H9 (cell line): ENCODE data around the gene CPT1B. TPM values are rescaled to one million over a fixed set of nuclear protein-coding genes. Genes with fewer than 3 reads are reported as not detected.

Experiments
- DNase-seq: peaks from one replicate; pipeline ENCODE4 v3.0.0-alpha.2; 2017
- H2AFZ ChIP-seq: one replicate; pipeline ENCODE4 v1.6.1; 2013; ENCODE audit warnings: mild to moderate bottlenecking, low read length, control low read depth, moderate library complexity
- H2AK5ac ChIP-seq: 2 replicates; pipeline ENCODE4 v1.6.1; 2013; ENCODE audit warnings: low read length, control low read depth, mixed read lengths; ENCODE audit not compliant: insufficient read length
- H2BK120ac ChIP-seq: one replicate; pipeline ENCODE4 v1.6.1; 2013; ENCODE audit warnings: low read depth, mild to moderate bottlenecking, low read length, control low read depth, inconsistent platforms; ENCODE audit not compliant: poor library complexity, severe bottlenecking
- H2BK12ac ChIP-seq: 2 replicates; pipeline ENCODE4 v1.6.1; 2013; ENCODE audit warnings: low read length, control low read depth, mixed read lengths, low read depth; ENCODE audit not compliant: insufficient read length
- H2BK15ac ChIP-seq: 2 replicates; pipeline ENCODE4 v1.6.1; 2013; ENCODE audit warnings: low read depth, low read length, control low read depth
- H2BK20ac ChIP-seq: one replicate; pipeline ENCODE4 v1.6.1; 2013; ENCODE audit warnings: low read depth, mild to moderate bottlenecking, low read length, control low read depth, inconsistent platforms; ENCODE audit not compliant: poor library complexity, severe bottlenecking
- H2BK5ac ChIP-seq: 2 replicates; pipeline ENCODE4 v1.6.1; 2013; ENCODE audit warnings: low read length, control low read depth, mixed read lengths; ENCODE audit not compliant: insufficient read length
- H3K14ac ChIP-seq: 2 replicates; pipeline ENCODE4 v1.6.1; 2013; ENCODE audit warnings: low read length, control low read depth; ENCODE audit not compliant: insufficient read depth
- H3K18ac ChIP-seq: 2 replicates; pipeline ENCODE4 v1.6.1; 2013; ENCODE audit warnings: low read depth, mild to moderate bottlenecking, mixed read lengths, low read length, control low read depth; ENCODE audit not compliant: insufficient read length
- H3K23ac ChIP-seq: 2 replicates; pipeline ENCODE4 v1.6.1; 2013; ENCODE audit warnings: low read length, control low read depth, mixed read lengths, low read depth; ENCODE audit not compliant: insufficient read length
- H3K23me2 ChIP-seq: 2 replicates; pipeline ENCODE4 v1.6.1; 2013; ENCODE audit warnings: low read depth, mild to moderate bottlenecking, mixed read lengths, low read length, control low read depth; ENCODE audit not compliant: insufficient read length, poor library complexity, severe bottlenecking
- H3K27ac ChIP-seq: 2 replicates; pipeline ENCODE4 v1.5.1; 2013; ENCODE audit warnings: low read length, control low read depth, mixed read lengths, low read depth; ENCODE audit not compliant: insufficient read length
- H3K27me3 ChIP-seq: 2 replicates; pipeline ENCODE4 v1.6.1; 2013; ENCODE audit warnings: low read length, control low read depth, inconsistent platforms; ENCODE audit not compliant: insufficient read depth
- H3K4ac ChIP-seq: 2 replicates; pipeline ENCODE4 v1.6.1; 2013; ENCODE audit warnings: low read depth, mild to moderate bottlenecking, control low read depth, inconsistent platforms, low read length, moderate library complexity
- H3K4me1 ChIP-seq: 2 replicates; pipeline ENCODE4 v1.6.1; 2013; ENCODE audit warnings: low read length, control low read depth, inconsistent platforms; ENCODE audit not compliant: insufficient read depth
- H3K4me2 ChIP-seq: 2 replicates; pipeline ENCODE4 v1.6.1; 2013; ENCODE audit warnings: low read length, control low read depth, mixed read lengths; ENCODE audit not compliant: insufficient read length, insufficient read depth
- H3K56ac ChIP-seq: 2 replicates; pipeline ENCODE4 v1.6.1; 2013; ENCODE audit warnings: low read depth, mild to moderate bottlenecking, mixed read lengths, low read length, control low read depth; ENCODE audit not compliant: insufficient read length
- H3K79me1 ChIP-seq: 2 replicates; pipeline ENCODE4 v1.6.1; 2013; ENCODE audit warnings: low read depth, mild to moderate bottlenecking, moderate library complexity, low read length, control low read depth, inconsistent platforms; ENCODE audit not compliant: insufficient read depth, poor library complexity, severe bottlenecking
- H3K79me2 ChIP-seq: 2 replicates; pipeline ENCODE4 v1.6.1; 2013; ENCODE audit warnings: low read length, control low read depth, inconsistent platforms; ENCODE audit not compliant: insufficient read depth
- H3K9ac ChIP-seq: 2 replicates; pipeline ENCODE4 v1.6.1; 2013; ENCODE audit warnings: low read length, control low read depth, mixed read lengths; ENCODE audit not compliant: insufficient read length; ENCODE audit errors: extremely low read depth
- H3K9me3 ChIP-seq: one replicate; pipeline ENCODE4 v1.6.1; 2013; ENCODE audit warnings: low read depth, low read length, inconsistent platforms; ENCODE audit not compliant: control insufficient read depth
- H3T11ph ChIP-seq: one replicate; pipeline ENCODE4 v1.6.1; 2013; ENCODE audit warnings: mild to moderate bottlenecking, low read length, control low read depth, inconsistent platforms
- H4K20me1 ChIP-seq: one replicate; pipeline ENCODE4 v1.6.1; 2013; ENCODE audit not compliant: control insufficient read depth, insufficient read length, insufficient read depth
- H4K5ac ChIP-seq: 2 replicates; pipeline ENCODE4 v1.6.1; 2013; ENCODE audit warnings: low read depth, mild to moderate bottlenecking, mixed read lengths, low read length, control low read depth; ENCODE audit not compliant: insufficient read length
- H4K8ac ChIP-seq: replicated peaks from 2 replicates; pipeline ENCODE4 v1.6.1; 2013; ENCODE audit warnings: low read length, control low read depth, mixed read lengths, low read depth; ENCODE audit not compliant: insufficient read length
- H4K91ac ChIP-seq: 2 replicates; pipeline ENCODE4 v1.6.1; 2013; ENCODE audit warnings: low read depth, mild to moderate bottlenecking, moderate library complexity, mixed read lengths, low read length, control low read depth; ENCODE audit not compliant: insufficient read length
- H3K27ac Mint-ChIP-seq, 3 experiments: 2 replicates in 2 of 3; 3 replicates in 1 of 3; pipeline ENCODE4 v1.8.0; 2020 to 2021; ENCODE audit warnings: mixed read lengths in 3 of 3, mild to moderate bottlenecking in 1 of 3, moderate library complexity in 1 of 3
- H3K27me3 Mint-ChIP-seq: 2 replicates; pipeline ENCODE4 v1.8.0; 2021; ENCODE audit warnings: low read depth, mild to moderate bottlenecking, moderate library complexity, mixed read lengths
- H3K36me3 Mint-ChIP-seq, 3 experiments: 2 replicates in 2 of 3; 3 replicates in 1 of 3; pipeline ENCODE4 v1.8.0; 2020 to 2021; ENCODE audit warnings: low read depth in 3 of 3, mixed read lengths in 3 of 3; ENCODE audit not compliant: insufficient read depth in 1 of 3
- H3K4me1 Mint-ChIP-seq, 2 experiments: 2 replicates each; pipeline ENCODE4 v1.8.0; 2020; ENCODE audit warnings: mixed read lengths in 2 of 2
- H3K4me3 Mint-ChIP-seq, 2 experiments: 2 replicates in 1 of 2; 3 replicates in 1 of 2; pipeline ENCODE4 v1.8.0; 2020 to 2021; ENCODE audit warnings: mild to moderate bottlenecking in 2 of 2, mixed read lengths in 2 of 2, moderate library complexity in 1 of 2
- H3K9me3 Mint-ChIP-seq, 2 experiments: 2 replicates in 1 of 2; 3 replicates in 1 of 2; pipeline ENCODE4 v1.8.0; 2020; ENCODE audit warnings: mild to moderate bottlenecking in 2 of 2, mixed read lengths in 2 of 2, moderate library complexity in 1 of 2
- WGBS: extraction: QIAGEN DNeasy Blood & Tissue Kit; methylation state at CpG from one replicate; pipeline ENCODE4 v1.1.7; 2013; ENCODE audit warnings: missing lambda C conversion rate, low lambda C conversion rate, mixed read lengths; ENCODE audit not compliant: insufficient read length; ENCODE audit errors: extremely low coverage; 5-methylcytosine and 5-hydroxymethylcytosine counted together
- total RNA-seq: library from RNA; stranded (reverse); gene quantifications from 2 replicates; pipeline ENCODE4 v1.2.1, GENCODE V29; 2021
- TF ChIP-seq, protein P1 (sequence below): fragments of 200-600 bp; sonication (generic); conservative IDR thresholded peaks from 3 replicates; pipeline ENCODE4 v1.8.0; 2021; ENCODE audit warnings: antibody characterized with exemption, mild to moderate bottlenecking

The CPT1B gene
- total RNA-seq, 1 experiment from 2014 or later: 65.7 TPM

DNA sequence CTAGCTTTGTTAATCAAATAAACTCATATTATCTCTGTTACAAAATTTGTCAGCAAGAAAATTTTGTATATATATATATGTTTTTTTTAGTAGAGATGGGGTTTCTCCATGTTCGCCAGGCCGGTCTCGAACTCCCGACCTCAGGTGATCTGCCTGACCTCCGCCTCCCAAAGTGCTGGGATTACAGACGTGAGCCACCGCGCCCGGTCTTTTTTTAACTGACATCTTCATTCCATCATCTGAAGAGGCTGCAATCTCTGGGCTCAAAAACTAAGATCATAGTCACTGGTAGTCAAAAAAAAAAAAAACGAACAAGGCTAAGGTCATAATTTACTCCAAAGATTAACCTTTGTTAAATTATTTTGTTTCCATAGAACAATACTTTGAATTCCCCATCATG, 37.8 kb downstream of the CPT1B start:
- H3K56ac ChIP-seq: no peak overlapping the region
- no peak overlapping the region for H2BK15ac ChIP-seq
- H3K18ac ChIP-seq: no peak overlapping the region
- no peak overlapping the region for H2BK12ac ChIP-seq
- no peak overlapping the region for H3K4me2 ChIP-seq
- H2AFZ ChIP-seq: no peak overlapping the region
- no peaks in the 10 kb centered on the region for H3K4me1 Mint-ChIP-seq
- no peak overlapping the region for H3K4me3 Mint-ChIP-seq
- H3T11ph ChIP-seq: no peak overlapping the region
- H3K9me3 ChIP-seq: no peaks in the 10 kb centered on the region
- H2BK120ac ChIP-seq: no peak overlapping the region
- no peak overlapping the region for H3K27ac Mint-ChIP-seq
- no peak overlapping the region for H4K91ac ChIP-seq
- no peak overlapping the region for H2BK20ac ChIP-seq
- no peak overlapping the region for H3K9ac ChIP-seq
- WGBS: no CpG with 5 or more reads among the region's 10 CpGs
- H3K23me2 ChIP-seq: peaks cover 2% of the 10 kb centered on the region
- no peaks in the 10 kb centered on the region; the same call in 1 of the 2 replicates for H3K27me3 ChIP-seq
- no peaks in the 10 kb centered on the region for H4K20me1 ChIP-seq
- H3K36me3 Mint-ChIP-seq: no peaks in the 10 kb centered on the region
- H3K9me3 Mint-ChIP-seq: no peaks in the 10 kb centered on the region; a peak in 1 of 5 replicates
- H3K27me3 Mint-ChIP-seq: peaks cover 64% of the 10 kb centered on the region
- no peak overlapping the region for H3K14ac ChIP-seq
- no peak overlapping the region for H2AK5ac ChIP-seq
- H3K27ac ChIP-seq: no peak overlapping the region
- no peaks in the 10 kb centered on the region for H3K4me1 ChIP-seq
- H3K79me2 ChIP-seq: no peaks in the 10 kb centered on the region
- no peak for DNase-seq
- no peak overlapping the region for H4K8ac ChIP-seq
- no peak overlapping the region for H4K5ac ChIP-seq
- H3K23ac ChIP-seq: no peak overlapping the region
- TF ChIP-seq, protein P1, sequence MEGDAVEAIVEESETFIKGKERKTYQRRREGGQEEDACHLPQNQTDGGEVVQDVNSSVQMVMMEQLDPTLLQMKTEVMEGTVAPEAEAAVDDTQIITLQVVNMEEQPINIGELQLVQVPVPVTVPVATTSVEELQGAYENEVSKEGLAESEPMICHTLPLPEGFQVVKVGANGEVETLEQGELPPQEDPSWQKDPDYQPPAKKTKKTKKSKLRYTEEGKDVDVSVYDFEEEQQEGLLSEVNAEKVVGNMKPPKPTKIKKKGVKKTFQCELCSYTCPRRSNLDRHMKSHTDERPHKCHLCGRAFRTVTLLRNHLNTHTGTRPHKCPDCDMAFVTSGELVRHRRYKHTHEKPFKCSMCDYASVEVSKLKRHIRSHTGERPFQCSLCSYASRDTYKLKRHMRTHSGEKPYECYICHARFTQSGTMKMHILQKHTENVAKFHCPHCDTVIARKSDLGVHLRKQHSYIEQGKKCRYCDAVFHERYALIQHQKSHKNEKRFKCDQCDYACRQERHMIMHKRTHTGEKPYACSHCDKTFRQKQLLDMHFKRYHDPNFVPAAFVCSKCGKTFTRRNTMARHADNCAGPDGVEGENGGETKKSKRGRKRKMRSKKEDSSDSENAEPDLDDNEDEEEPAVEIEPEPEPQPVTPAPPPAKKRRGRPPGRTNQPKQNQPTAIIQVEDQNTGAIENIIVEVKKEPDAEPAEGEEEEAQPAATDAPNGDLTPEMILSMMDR: no peak
- no peak overlapping the region for H2BK5ac ChIP-seq
- no peaks in the 10 kb centered on the region for H3K79me1 ChIP-seq
- no peak overlapping the region for H3K4ac ChIP-seq
